Neural progenitor cell (in vitro differentiated cells): ENCODE results near the gene DLG2. TPM values are rescaled to one million over a fixed set of nuclear protein-coding genes. Genes with fewer than 3 reads are reported as not detected.

Source experiments
- DNase-seq: peaks from one replicate; pipeline ENCODE4 v3.0.0-alpha.2; 2016; ENCODE audit warnings: low spot score
- H2AFZ ChIP-seq: fragments of 200-600 bp; sonication (generic); replicated peaks from 2 replicates; pipeline ENCODE4 v1.6.1; 2016; ENCODE audit warnings: antibody characterized with exemption
- H3F3A ChIP-seq: fragments of 200-600 bp; sonication (generic); 2 replicates; pipeline ENCODE4 v1.6.1; 2016; ENCODE audit warnings: antibody characterized with exemption, low read depth
- H3K27ac ChIP-seq: fragments of 200-600 bp; sonication (generic); 2 replicates; pipeline ENCODE4 v1.5.1; 2016; ENCODE audit warnings: mild to moderate bottlenecking
- H3K27me3 ChIP-seq: fragments of 200-600 bp; sonication (generic); 2 replicates; pipeline ENCODE4 v1.6.1; 2016; ENCODE audit warnings: mild to moderate bottlenecking, moderate library complexity
- H3K36me3 ChIP-seq: fragments of 200-600 bp; sonication (generic); 2 replicates; pipeline ENCODE4 v1.5.1; 2016
- H3K4me1 ChIP-seq: fragments of 200-600 bp; sonication (generic); 2 replicates; pipeline ENCODE4 v1.6.1; 2016; ENCODE audit warnings: mixed run types
- H3K4me2 ChIP-seq: fragments of 200-600 bp; sonication (generic); 2 replicates; pipeline ENCODE4 v1.6.1; 2016
- H3K4me3 ChIP-seq: fragments of 200-600 bp; sonication (generic); 2 replicates; pipeline ENCODE4 v1.5.1; 2016
- H3K79me2 ChIP-seq: fragments of 200-600 bp; sonication (generic); 2 replicates; pipeline ENCODE4 v1.6.1; 2016; ENCODE audit warnings: low read depth
- H3K9ac ChIP-seq: fragments of 200-600 bp; sonication (generic); 2 replicates; pipeline ENCODE4 v1.6.1; 2016
- H3K9me3 ChIP-seq: fragments of 200-600 bp; sonication (generic); 2 replicates; pipeline ENCODE4 v1.5.1; 2016; ENCODE audit warnings: low read depth
- H4K20me1 ChIP-seq: fragments of 200-600 bp; sonication (generic); 2 replicates; pipeline ENCODE4 v1.6.1; 2016; ENCODE audit warnings: low read depth
- H3K27ac Mint-ChIP-seq: 3 replicates; pipeline ENCODE4 v1.8.0; 2021; ENCODE audit warnings: mixed read lengths
- H3K27me3 Mint-ChIP-seq: 2 replicates; pipeline ENCODE4 v1.8.0; 2022; ENCODE audit warnings: low read depth, mild to moderate bottlenecking, inconsistent platforms, moderate library complexity, mixed read lengths; ENCODE audit not compliant: insufficient read depth
- H3K36me3 Mint-ChIP-seq: 3 replicates; pipeline ENCODE4 v1.8.0; 2021; ENCODE audit warnings: mixed read lengths
- H3K4me1 Mint-ChIP-seq: 3 replicates; pipeline ENCODE4 v1.8.0; 2021; ENCODE audit warnings: mixed read lengths
- H3K4me3 Mint-ChIP-seq: 3 replicates; pipeline ENCODE4 v1.8.0; 2021; ENCODE audit warnings: mild to moderate bottlenecking, moderate library complexity, mixed read lengths
- H3K9me3 Mint-ChIP-seq: 3 replicates; pipeline ENCODE4 v1.8.0; 2020; ENCODE audit warnings: mixed read lengths
- EZH2 ChIP-seq: fragments of 200-600 bp; sonication (generic); IDR thresholded peaks from 2 replicates; pipeline ENCODE4 v1.6.1; 2017; ENCODE audit warnings: antibody characterized with exemption, mild to moderate bottlenecking, moderate library complexity
- EZH2phosphoT487 ChIP-seq: fragments of 200-600 bp; sonication (generic); IDR thresholded peaks from 2 replicates; pipeline ENCODE4 v1.6.1; 2017; ENCODE audit warnings: antibody characterized with exemption
- total RNA-seq: library from RNA; depleted of rRNA; stranded (reverse); fragments of >200 nt; gene quantifications from 2 replicates; pipeline ENCODE4 v1.2.3, GENCODE V29; 2015; ENCODE audit warnings: low replicate concordance
- TF ChIP-seq, protein P1 (sequence below): fragments of 200-600 bp; sonication (generic); IDR thresholded peaks from 2 replicates; pipeline ENCODE4 v1.5.1; 2017; ENCODE audit warnings: antibody characterized with exemption, mild to moderate bottlenecking

DLG2 gene
- total RNA-seq, 1 donor from 2014 or later = 7.5 TPM

DNA sequence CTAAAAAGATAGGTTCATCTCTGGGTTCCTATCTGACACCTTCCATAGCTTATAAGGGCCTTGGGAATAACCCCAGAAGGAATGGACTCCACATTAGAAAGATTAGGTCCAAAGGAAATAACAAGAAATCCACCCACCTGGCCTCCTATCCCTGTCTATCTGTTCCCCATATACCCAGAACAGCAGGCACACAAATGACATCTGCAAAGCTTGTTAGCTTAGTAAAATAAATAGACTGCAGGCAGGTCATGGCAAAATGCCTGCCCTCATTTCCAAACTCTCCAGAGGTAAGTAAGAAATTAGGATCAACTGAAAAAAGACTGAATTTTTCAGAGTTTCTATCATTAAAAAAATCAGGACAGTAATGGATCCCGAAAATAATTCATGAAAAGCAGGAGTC, 489.5 kb downstream of the DLG2 start:
- H2AFZ ChIP-seq = no peak overlapping the region
- H3K27me3 Mint-ChIP-seq = no peaks in the 10 kb centered on the region
- no peaks in the 10 kb centered on the region for H4K20me1 ChIP-seq
- H3K27ac ChIP-seq = no peak overlapping the region
- H3K36me3 ChIP-seq = no peaks in the 10 kb centered on the region
- no peak overlapping the region for H3K27ac Mint-ChIP-seq
- H3K9me3 Mint-ChIP-seq = peaks cover 3% of the 10 kb centered on the region
- no peaks in the 10 kb centered on the region for H3K36me3 Mint-ChIP-seq
- H3K79me2 ChIP-seq = no peaks in the 10 kb centered on the region
- no peak for DNase-seq
- H3K4me1 Mint-ChIP-seq = peaks cover 14% of the 10 kb centered on the region
- peaks cover 14% of the 10 kb centered on the region for H3F3A ChIP-seq
- peaks cover 14% of the 10 kb centered on the region for H3K4me1 ChIP-seq
- H3K4me3 Mint-ChIP-seq = no peak overlapping the region
- H3K27me3 ChIP-seq = no peaks in the 10 kb centered on the region
- H3K4me3 ChIP-seq = no peak overlapping the region
- H3K9me3 ChIP-seq = peaks cover 8% of the 10 kb centered on the region
- no peak overlapping the region for H3K9ac ChIP-seq
- no peak for TF ChIP-seq EZH2phosphoT487
- TF ChIP-seq, protein P1, sequence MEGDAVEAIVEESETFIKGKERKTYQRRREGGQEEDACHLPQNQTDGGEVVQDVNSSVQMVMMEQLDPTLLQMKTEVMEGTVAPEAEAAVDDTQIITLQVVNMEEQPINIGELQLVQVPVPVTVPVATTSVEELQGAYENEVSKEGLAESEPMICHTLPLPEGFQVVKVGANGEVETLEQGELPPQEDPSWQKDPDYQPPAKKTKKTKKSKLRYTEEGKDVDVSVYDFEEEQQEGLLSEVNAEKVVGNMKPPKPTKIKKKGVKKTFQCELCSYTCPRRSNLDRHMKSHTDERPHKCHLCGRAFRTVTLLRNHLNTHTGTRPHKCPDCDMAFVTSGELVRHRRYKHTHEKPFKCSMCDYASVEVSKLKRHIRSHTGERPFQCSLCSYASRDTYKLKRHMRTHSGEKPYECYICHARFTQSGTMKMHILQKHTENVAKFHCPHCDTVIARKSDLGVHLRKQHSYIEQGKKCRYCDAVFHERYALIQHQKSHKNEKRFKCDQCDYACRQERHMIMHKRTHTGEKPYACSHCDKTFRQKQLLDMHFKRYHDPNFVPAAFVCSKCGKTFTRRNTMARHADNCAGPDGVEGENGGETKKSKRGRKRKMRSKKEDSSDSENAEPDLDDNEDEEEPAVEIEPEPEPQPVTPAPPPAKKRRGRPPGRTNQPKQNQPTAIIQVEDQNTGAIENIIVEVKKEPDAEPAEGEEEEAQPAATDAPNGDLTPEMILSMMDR = no peak
- TF ChIP-seq EZH2 = no peak
- no peak overlapping the region for H3K4me2 ChIP-seq

DNA sequence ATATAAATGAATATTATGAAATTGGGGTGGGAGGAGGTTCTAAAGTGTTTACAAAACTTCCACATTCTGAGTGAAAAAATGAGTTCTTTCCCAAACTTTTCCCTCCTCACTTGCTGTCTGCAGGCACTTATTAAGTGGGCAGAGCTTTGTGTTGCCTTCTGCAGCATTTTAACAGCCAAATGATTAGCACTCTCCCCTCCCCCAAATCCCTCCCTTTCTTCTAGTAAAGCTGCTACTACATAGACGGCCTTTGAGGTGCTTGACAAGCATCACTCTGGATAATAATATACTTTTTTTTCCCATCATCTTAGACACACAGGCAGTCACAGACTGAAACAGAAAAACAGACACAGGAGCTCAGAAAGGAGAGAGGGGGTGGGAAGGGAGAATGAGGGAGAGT, 493.5 kb downstream of the DLG2 start:
- H3K4me2 ChIP-seq = peak overlapping the region; percentile 61
- H3K4me3 Mint-ChIP-seq = no peak overlapping the region
- no peaks in the 10 kb centered on the region for H3K27me3 Mint-ChIP-seq
- no peaks in the 10 kb centered on the region for H3K9me3 Mint-ChIP-seq
- no peaks in the 10 kb centered on the region for H3K27me3 ChIP-seq
- peaks cover 24% of the 10 kb centered on the region for H3K4me1 ChIP-seq
- no peak overlapping the region for H3K9ac ChIP-seq
- H3K4me1 Mint-ChIP-seq = peaks cover 22% of the 10 kb centered on the region
- no peak overlapping the region for H3K27ac Mint-ChIP-seq
- H3F3A ChIP-seq = peaks cover 18% of the 10 kb centered on the region
- DNase-seq = peak; percentile 63
- no peaks in the 10 kb centered on the region for H4K20me1 ChIP-seq
- H3K27ac ChIP-seq = peak overlapping the region; percentile 35
- peak overlapping the region; percentile 10 for H3K4me3 ChIP-seq
- no peaks in the 10 kb centered on the region for H3K36me3 Mint-ChIP-seq
- no peaks in the 10 kb centered on the region for H3K9me3 ChIP-seq
- no peaks in the 10 kb centered on the region for H3K36me3 ChIP-seq
- peak overlapping the region; percentile 92 for H2AFZ ChIP-seq
- TF ChIP-seq, protein P1 = no peak
- TF ChIP-seq EZH2 = no peak
- no peak for TF ChIP-seq EZH2phosphoT487
- H3K79me2 ChIP-seq = no peaks in the 10 kb centered on the region

DNA sequence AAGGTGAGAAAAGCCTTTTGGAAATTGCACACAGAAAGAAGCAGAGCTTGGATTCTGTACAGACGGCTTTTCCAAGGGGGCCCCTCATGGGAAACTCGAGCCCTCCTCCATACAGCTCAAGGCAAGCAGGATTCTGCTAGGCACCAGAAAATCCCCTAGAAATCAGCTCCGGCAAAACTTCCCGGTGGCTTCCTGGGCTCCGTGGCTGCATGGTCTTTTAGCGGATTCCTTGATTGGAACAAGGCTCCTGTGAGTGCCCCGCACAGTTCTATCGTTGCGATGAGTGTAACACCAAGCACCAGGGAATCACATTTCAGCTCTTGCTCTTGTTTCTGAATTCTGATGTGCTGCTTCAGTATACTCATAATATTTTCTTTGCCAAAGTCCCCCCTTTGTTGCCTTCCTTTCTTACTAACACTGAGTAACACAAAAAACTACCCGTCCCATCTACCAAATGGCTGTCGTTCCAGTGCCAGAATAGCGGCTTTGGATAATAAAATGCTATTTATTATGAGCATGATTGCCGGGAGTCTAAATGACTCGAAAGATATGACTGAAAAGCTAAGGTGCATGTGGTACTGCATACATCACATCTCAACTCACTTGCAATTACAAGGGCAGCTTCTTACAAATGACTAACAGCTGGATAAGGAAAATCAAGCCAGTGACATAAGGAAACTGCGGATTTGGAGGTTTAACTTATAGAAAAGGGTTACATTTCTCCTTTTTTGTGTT, 494.1 kb downstream of the DLG2 start:
- Mint-ChIP-seq H3K27me3 (no peaks in the 10 kb centered on the region), H3K9me3 (no peaks in the 10 kb centered on the region), H3K27ac (peak overlapping the region; percentile 92), H3K4me1 (peaks cover 22% of the 10 kb centered on the region), H3K4me3 (peak overlapping the region; percentile 77), H3K36me3 (no peaks in the 10 kb centered on the region)
- H3K9ac ChIP-seq = no peak overlapping the region
- peak; percentile 54 for DNase-seq
- peaks cover 24% of the 10 kb centered on the region for H3K4me1 ChIP-seq
- H3K9me3 ChIP-seq = no peaks in the 10 kb centered on the region
- no peaks in the 10 kb centered on the region for H3K79me2 ChIP-seq
- no peaks in the 10 kb centered on the region for H3K27me3 ChIP-seq
- peak overlapping the region; percentile 10 for H3K4me3 ChIP-seq
- H4K20me1 ChIP-seq = no peaks in the 10 kb centered on the region
- TF ChIP-seq EZH2 = no peak
- TF ChIP-seq EZH2phosphoT487 = no peak
- TF ChIP-seq, protein P1 = no peak
- H3F3A ChIP-seq = peaks cover 18% of the 10 kb centered on the region
- peak overlapping the region; percentile 66 for H3K27ac ChIP-seq
- peak overlapping the region; percentile 92 for H2AFZ ChIP-seq
- H3K36me3 ChIP-seq = no peaks in the 10 kb centered on the region
- peak overlapping the region; percentile 61 for H3K4me2 ChIP-seq
